Measurements from ENCODE around the gene MBNL1. TPM values are rescaled to one million over a fixed set of nuclear protein-coding genes. Genes with fewer than 3 reads are reported as not detected.

MBNL1 gene
- polyA plus RNA-seq, 1 donor (not counting 4 experiments of a cell fraction or from before 2014, with no cell fraction given): 58.3 TPM

DNA sequence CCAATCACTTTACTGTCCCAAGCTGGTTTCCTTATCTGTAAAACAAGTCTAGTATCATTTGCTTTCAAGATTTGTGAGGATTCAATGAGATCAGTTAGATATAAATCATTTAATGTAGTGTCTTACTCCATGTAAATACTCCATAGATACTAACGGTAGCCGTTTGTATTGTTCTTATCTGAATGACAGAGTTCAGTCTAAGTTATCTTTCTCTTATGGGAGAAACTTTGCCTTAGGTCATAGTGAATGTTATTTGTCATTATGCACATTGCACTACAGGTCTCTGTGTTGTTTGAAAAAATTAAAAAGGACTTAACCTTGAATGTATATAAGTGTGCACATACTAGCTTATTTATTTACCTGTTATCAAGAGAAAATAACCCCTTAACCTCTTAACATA lies 44.7 kb downstream of the MBNL1 start:
- Histone ChIP-seq H3K79me2 (ENCODE audit: control insufficient read depth, insufficient read depth, low read length) (peaks cover 73% of the 10 kb centered on the region), H2AFZ (ENCODE audit: control insufficient read depth, low read length) (no peak overlapping the region), H3K27ac (ENCODE audit: control insufficient read depth, insufficient read depth, low read length) (no peak overlapping the region), H3K4me1 (ENCODE audit: control insufficient read depth, extremely low read depth, insufficient read depth, low read length) (peaks cover 25% of the 10 kb centered on the region), H3K9me1 (ENCODE audit: control insufficient read depth, extremely low read depth, insufficient read depth, low read length) (no peaks in the 10 kb centered on the region), H3K4me2 (ENCODE audit: control insufficient read depth, extremely low read depth, insufficient read depth, low read depth, low read length) (no peak overlapping the region), H3K36me3 (ENCODE audit: control insufficient read depth in 2 of 2, extremely low read depth in 1 of 2, insufficient read depth in 2 of 2, low read length in 2 of 2) (peaks cover 0 to 5% of the 10 kb centered on the region in 2 experiments), H3K9me3 (ENCODE audit: control insufficient read depth, low read depth, low read length) (no peaks in the 10 kb centered on the region), H3K27me3 (ENCODE audit: control insufficient read depth, extremely low read depth, insufficient read depth, low read length) (no peaks in the 10 kb centered on the region), H3K9ac (ENCODE audit: control insufficient read depth, extremely low read depth, insufficient read depth, low read length) (no peak overlapping the region), H4K20me1 (ENCODE audit: control insufficient read depth, extremely low read depth, insufficient read depth, low read length) (no peaks in the 10 kb centered on the region), H3K4me3 (ENCODE audit: control insufficient read depth in 2 of 3, extremely low read depth in 1 of 3, insufficient read depth in 2 of 3, low read depth in 1 of 3, low read length in 3 of 3) (no peak overlapping the region)
- no peak for FAIRE-seq
- TF ChIP-seq, protein P1, sequence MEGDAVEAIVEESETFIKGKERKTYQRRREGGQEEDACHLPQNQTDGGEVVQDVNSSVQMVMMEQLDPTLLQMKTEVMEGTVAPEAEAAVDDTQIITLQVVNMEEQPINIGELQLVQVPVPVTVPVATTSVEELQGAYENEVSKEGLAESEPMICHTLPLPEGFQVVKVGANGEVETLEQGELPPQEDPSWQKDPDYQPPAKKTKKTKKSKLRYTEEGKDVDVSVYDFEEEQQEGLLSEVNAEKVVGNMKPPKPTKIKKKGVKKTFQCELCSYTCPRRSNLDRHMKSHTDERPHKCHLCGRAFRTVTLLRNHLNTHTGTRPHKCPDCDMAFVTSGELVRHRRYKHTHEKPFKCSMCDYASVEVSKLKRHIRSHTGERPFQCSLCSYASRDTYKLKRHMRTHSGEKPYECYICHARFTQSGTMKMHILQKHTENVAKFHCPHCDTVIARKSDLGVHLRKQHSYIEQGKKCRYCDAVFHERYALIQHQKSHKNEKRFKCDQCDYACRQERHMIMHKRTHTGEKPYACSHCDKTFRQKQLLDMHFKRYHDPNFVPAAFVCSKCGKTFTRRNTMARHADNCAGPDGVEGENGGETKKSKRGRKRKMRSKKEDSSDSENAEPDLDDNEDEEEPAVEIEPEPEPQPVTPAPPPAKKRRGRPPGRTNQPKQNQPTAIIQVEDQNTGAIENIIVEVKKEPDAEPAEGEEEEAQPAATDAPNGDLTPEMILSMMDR (optimal IDR thresholded peaks at IDR 0.05 in 1 of 3, IDR thresholded peaks at IDR 0.05 in 1 of 3, conservative IDR thresholded peaks at IDR 0.05 in 1 of 3; ENCODE audit: extremely low read depth in 1 of 3, insufficient read depth in 2 of 3, low read length in 3 of 3): no peak
- no peak for TF ChIP-seq EZH2 (IDR thresholded peaks at IDR 0.05; ENCODE audit: low read length)
- dilution Hi-C loops (cut with MboI; ENCODE audit: extremely low pct_ligation_motif_present, low sequenced_read_pairs): no loop called here
- DNase-seq (ENCODE audit: low read depth, low spot score): no peak

DNA sequence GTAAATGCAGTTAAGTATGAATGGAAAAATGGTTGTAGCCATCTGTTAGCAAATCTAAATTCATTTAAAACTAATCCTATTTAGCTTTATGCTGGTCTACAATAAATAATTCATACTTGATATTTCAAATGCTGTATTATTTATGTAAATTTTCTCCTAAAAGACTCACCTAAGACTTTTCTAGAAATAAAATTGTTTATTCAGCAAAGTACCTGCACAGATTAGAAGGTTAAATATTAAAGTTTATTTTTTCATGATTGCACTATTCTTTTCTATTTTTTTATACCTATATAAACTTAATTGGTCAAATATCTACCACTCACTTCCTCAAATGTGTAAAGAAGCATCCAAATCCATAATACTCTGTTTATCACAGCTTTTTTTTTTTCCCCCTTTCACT lies 45.2 kb downstream of the MBNL1 start:
- Histone ChIP-seq H3K79me2 (ENCODE audit: control insufficient read depth, insufficient read depth, low read length) (peaks cover 73% of the 10 kb centered on the region), H4K20me1 (ENCODE audit: control insufficient read depth, extremely low read depth, insufficient read depth, low read length) (no peaks in the 10 kb centered on the region), H3K27ac (ENCODE audit: control insufficient read depth, insufficient read depth, low read length) (no peak overlapping the region), H3K9me3 (ENCODE audit: control insufficient read depth, low read depth, low read length) (no peaks in the 10 kb centered on the region), H3K4me1 (ENCODE audit: control insufficient read depth, extremely low read depth, insufficient read depth, low read length) (peaks cover 21% of the 10 kb centered on the region), H3K9me1 (ENCODE audit: control insufficient read depth, extremely low read depth, insufficient read depth, low read length) (no peaks in the 10 kb centered on the region), H3K4me2 (ENCODE audit: control insufficient read depth, extremely low read depth, insufficient read depth, low read depth, low read length) (no peak overlapping the region), H3K27me3 (ENCODE audit: control insufficient read depth, extremely low read depth, insufficient read depth, low read length) (no peaks in the 10 kb centered on the region), H3K36me3 (ENCODE audit: control insufficient read depth in 2 of 2, extremely low read depth in 1 of 2, insufficient read depth in 2 of 2, low read length in 2 of 2) (peaks cover 0 to 5% of the 10 kb centered on the region in 2 experiments), H3K9ac (ENCODE audit: control insufficient read depth, extremely low read depth, insufficient read depth, low read length) (no peak overlapping the region), H2AFZ (ENCODE audit: control insufficient read depth, low read length) (no peak overlapping the region), H3K4me3 (ENCODE audit: control insufficient read depth in 2 of 3, extremely low read depth in 1 of 3, insufficient read depth in 2 of 3, low read depth in 1 of 3, low read length in 3 of 3) (no peak overlapping the region)
- no peak for DNase-seq (ENCODE audit: low read depth, low spot score)
- dilution Hi-C loops (cut with MboI; ENCODE audit: extremely low pct_ligation_motif_present, low sequenced_read_pairs): no loop called here
- FAIRE-seq: no peak
- TF ChIP-seq, protein P1 (optimal IDR thresholded peaks at IDR 0.05 in 1 of 3, IDR thresholded peaks at IDR 0.05 in 1 of 3, conservative IDR thresholded peaks at IDR 0.05 in 1 of 3; ENCODE audit: extremely low read depth in 1 of 3, insufficient read depth in 2 of 3, low read length in 3 of 3): no peak
- TF ChIP-seq EZH2 (IDR thresholded peaks at IDR 0.05; ENCODE audit: low read length): no peak
